Right forelimb (tissue), 1 donor: ENCODE data around the gene TEF.

Source experiments
- DNase-seq: peaks from one replicate; pipeline ENCODE4 v3.0.0-alpha.2; 2018

Gene TEF

GRCh38 chr22:41381329-41382097 lies at the start of gene TEF:
Gene TEF, plus strand, starts transcription at chr22:41381942. Its CDS starts 103 bp downstream, at chr22:41382045.
- DNase-seq, result peak; percentile 99

- no peak for DNase-seq
Measured at GRCh38 chr22:41332217-41332939, 49.4 kb upstream of the TEF start.

DNA sequence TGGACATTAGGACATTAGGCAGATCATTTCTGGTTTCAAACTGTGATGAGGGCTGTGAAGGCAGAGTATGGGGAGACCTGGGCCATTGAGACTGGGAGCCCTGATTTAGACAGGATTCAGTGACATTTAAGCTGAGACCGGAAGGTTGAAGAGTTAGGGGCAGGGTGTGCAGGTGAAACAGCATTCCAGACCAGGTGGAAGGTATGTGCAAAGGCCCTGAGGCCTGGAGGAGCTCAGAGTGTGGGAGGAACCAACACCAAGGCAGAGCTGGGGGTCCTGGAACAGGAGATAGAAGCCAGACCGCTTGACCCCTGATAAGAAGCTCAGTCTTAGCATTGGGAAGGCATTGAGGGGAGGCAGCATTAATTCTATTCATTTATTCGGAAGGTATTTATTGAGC lies 47.9 kb upstream of the TEF start:
- DNase-seq, result no peak

DNA sequence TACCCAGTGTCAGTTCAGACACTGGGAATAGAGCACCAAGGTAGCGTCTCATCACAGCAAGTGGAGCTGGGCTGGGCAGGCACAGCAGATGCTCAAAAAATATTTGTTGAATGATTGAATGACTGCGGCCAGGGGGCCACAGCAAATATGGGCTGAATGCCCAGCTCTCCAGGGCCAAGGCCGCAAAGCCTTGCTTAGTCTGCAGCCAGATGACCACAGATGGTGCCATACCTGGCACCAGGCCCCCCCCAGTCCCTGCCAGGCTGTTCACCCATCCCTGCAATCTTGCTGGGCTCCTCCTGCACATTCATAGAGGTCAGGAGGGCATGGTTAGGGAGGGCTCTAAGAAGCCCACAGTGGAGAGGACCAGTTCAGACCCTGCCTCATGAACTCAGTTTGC lies 47.5 kb upstream of the TEF start:
- DNase-seq, result no peak

DNA sequence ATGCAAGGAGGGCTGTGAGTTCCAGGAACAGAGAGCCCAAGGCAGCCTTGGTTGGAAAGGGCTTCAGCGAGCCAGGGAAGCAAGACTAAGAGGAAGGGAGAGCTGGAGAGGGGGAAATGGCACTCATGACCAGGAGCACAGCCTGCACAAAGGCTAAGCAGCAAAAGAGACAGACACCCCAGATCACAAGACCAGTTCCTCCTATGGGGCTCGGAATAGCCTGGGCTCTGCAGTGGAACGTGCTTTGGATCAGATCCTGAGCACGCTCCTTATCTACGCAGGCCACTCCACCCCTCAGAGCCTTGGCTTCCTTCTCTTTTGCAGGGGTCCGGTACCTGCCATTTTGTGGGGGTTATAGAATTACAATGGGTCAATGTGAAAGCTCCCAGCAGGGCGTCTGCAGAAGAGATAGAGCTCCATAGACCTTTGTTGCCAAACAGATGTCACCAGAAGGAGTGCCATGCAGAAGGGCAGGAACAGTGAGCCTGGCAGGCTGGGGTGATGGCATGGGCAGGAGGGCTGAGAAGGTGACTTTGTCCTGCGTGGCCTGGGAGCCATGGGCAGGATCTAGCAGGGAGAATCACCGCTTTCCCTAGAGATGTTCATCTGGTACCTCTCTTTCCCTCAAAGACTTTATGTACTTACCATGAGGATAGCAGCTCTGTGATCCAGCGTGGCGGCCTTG lies 46.6 kb upstream of the TEF start:
- no peak for DNase-seq

DNA sequence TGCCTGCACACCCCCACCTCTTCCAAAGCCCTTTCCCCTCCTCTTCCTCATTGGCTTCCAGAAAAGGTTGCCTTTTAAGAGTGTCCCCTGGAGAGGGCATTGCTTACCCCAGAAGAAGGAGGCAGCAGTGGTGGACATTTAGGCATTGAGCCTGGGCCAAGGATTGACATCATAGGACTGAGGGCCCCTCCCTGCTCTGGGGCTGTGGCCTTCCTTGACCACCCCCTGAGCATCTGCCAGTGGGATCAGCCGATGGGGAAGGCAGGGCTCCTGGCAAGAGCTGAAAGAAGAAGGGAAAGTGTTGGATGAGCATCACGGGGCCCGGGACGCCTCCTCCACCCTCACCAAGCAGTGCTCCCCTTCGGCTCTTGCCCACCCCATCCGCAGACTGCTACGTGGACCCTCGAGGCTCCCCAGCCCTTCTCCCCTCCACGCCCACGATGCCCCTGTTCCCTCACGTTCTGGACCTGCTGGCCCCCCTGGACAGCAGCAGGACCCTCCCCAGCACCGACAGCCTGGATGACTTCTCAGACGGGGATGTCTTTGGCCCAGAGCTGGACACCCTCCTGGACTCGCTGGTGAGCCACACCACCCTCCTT lies 43.0 kb upstream of the TEF start:
- DNase-seq, result no peak

DNA sequence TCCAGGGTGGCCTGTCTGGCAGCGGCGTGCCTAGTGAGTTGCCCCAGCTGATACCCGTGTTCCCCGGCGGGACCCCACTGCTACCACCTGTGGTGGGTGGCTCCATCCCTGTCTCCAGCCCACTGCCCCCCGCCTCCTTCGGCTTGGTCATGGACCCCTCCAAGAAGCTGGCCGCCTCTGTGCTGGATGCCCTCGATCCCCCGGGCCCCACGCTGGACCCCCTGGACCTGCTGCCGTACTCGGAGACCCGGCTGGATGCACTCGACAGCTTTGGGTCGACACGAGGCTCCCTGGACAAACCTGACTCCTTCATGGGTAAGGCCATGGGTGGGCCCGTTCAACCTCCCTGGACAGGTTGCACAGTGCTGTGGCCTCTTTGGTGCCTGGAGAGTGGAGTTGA lies 41.9 kb upstream of the TEF start:
- no peak for DNase-seq

- no peak for DNase-seq
Measured at GRCh38 chr22:41340357-41340756, 41.4 kb upstream of the TEF start.

- no peak for DNase-seq
Measured at GRCh38 chr22:41341012-41341411, 40.7 kb upstream of the TEF start.

- no peak for DNase-seq
Measured at GRCh38 chr22:41341990-41342389, 39.8 kb upstream of the TEF start.

GRCh38 chr22:41343300-41343699 lies 38.4 kb upstream of the TEF start:
- no peak for DNase-seq

- no peak for DNase-seq
Measured at GRCh38 chr22:41343717-41344116, 38.0 kb upstream of the TEF start.

GRCh38 chr22:41344189-41344788 lies 37.5 kb upstream of the TEF start:
- DNase-seq, result no peak

DNA sequence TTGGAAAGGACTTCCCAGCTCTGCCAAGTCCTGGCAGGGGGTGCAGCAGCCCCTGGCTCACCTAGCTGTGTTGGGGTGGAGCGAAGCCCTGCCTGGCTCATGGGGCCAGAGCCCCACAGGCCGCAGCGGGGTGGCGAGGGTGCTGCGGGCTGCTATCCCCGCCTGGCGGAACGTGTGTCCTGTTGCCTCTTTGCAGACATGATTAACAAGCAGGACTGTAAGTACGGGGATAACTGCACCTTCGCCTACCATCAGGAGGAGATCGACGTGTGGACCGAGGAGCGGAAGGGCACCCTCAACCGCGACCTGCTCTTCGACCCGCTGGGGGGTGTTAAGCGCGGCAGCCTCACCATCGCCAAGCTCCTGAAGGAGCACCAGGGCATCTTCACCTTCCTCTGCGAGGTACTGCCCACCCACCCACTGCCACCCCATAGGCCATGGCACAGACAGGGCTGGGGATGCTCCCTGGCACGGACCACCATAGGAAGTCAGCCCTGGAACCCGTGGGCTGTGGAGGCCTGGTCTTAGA lies 35.9 kb upstream of the TEF start:
- DNase-seq, result no peak

- DNase-seq, result no peak
Measured at GRCh38 chr22:41347066-41347859, 34.5 kb upstream of the TEF start.

GRCh38 chr22:41348964-41349484 lies 32.7 kb upstream of the TEF start:
- no peak for DNase-seq

GRCh38 chr22:41350087-41350486 lies 31.7 kb upstream of the TEF start:
- DNase-seq, result no peak

DNA sequence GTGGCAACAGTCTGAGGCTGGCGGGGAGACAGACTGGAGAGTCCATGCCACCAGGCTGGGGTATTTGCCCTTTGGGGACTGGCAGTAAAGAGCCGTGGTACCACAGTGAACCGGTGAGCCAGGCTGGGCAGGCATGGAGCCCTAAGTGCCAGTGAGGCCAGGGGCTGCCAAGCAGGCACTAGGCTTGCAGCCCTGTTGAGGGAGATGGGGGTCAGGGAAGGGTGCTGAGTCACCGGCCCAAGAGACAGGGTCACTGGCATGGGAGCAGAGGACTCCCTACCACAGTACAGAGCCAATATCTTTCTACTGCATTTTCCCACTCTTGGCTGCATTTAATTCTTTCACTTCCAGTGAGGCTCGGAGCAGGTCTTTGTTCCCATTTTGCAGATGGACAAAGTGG lies 30.7 kb upstream of the TEF start:
- DNase-seq, result no peak

DNA sequence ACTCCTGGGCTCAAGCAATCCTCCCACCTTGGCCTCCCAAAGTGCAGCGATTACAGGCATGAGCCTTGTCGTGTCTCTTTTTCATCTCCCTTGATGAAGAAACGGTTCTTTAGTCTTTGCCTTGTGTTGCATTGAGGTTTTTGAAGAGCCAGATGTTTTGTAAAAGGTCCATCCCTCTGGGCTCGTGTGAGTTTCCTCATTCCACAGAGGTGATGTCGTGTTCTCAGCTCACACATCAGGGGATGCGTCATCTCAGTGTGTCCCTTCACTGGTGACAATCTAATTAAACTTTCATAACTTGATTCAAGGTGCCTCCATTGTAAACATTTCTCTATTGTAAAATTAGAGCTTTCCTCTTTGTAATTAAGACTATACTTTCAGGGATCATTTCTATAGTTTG lies 29.7 kb upstream of the TEF start:
- DNase-seq, result no peak

GRCh38 chr22:41353862-41354575 lies 27.7 kb upstream of the TEF start:
- no peak for DNase-seq

DNA sequence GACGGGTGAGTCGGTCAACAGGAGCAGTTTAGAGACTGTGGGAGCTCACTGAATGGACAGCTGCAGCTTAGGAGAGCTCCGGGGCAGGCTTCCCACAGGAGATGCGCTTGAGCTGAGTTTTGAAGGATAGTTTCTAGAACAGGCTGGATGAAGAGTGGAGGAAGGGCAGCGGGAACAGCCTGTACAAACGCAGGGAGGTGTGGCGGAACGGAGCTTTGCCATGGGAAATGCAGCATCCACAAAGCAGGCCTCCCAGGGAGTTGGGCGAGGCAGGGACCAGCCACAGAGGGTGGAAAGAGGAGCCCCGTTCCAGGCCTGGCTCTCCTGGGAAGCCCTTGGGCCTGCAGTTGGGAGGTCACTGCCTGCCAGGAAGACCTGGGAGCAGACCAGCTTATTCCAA lies 26.8 kb upstream of the TEF start:
- DNase-seq, result no peak
